NT2/D1 (cell line): Measurements from ENCODE around the gene MAN1A2.
"Not testable (repeated sequence)": the region's sequence is repeated elsewhere in the genome, so short reads cannot be mapped to it uniquely, and the experiment has no call there.

Source experiments
- DNase-seq: peaks from one replicate; pipeline ENCODE4 v3.0.0-alpha.2; 2011; ENCODE audit warnings: low read depth, low spot score
- H3K27me3 ChIP-seq: 2 replicates; pipeline ENCODE4 v1.6.0; 2011; ENCODE audit warnings: mild to moderate bottlenecking; ENCODE audit not compliant: insufficient read length, insufficient read depth
- H3K36me3 ChIP-seq: 2 replicates; pipeline ENCODE4 v1.6.1; 2011; ENCODE audit warnings: mild to moderate bottlenecking, low read length, mixed read lengths; ENCODE audit not compliant: insufficient read depth, insufficient read length
- H3K4me1 ChIP-seq: 2 replicates; pipeline ENCODE4 v1.5.1; 2011; ENCODE audit not compliant: insufficient read depth, insufficient read length
- H3K4me3 ChIP-seq: 2 replicates; pipeline ENCODE4 v1.5.1; 2011; ENCODE audit warnings: low read depth; ENCODE audit not compliant: insufficient read length
- H3K9ac ChIP-seq: 2 replicates; pipeline ENCODE4 v1.6.0; 2011; ENCODE audit warnings: low read depth; ENCODE audit not compliant: insufficient read length
- H3K9me3 ChIP-seq: 2 replicates; pipeline ENCODE4 v1.5.1; 2011; ENCODE audit warnings: mild to moderate bottlenecking, low read length; ENCODE audit not compliant: insufficient read depth
- SUZ12 ChIP-seq: IDR thresholded peaks from 2 replicates; pipeline ENCODE4 v1.6.1; 2011; ENCODE audit not compliant: insufficient read length, insufficient read depth; ENCODE audit errors: extremely low read depth
- YY1 ChIP-seq: IDR thresholded peaks from 2 replicates; pipeline ENCODE4 v1.6.1; 2011; ENCODE audit not compliant: insufficient read length, insufficient read depth
- ZNF274 ChIP-seq: IDR thresholded peaks from 2 replicates; pipeline ENCODE4 v1.6.1; 2011; ENCODE audit warnings: mild to moderate bottlenecking, low read depth, low read length

MAN1A2 gene

DNA sequence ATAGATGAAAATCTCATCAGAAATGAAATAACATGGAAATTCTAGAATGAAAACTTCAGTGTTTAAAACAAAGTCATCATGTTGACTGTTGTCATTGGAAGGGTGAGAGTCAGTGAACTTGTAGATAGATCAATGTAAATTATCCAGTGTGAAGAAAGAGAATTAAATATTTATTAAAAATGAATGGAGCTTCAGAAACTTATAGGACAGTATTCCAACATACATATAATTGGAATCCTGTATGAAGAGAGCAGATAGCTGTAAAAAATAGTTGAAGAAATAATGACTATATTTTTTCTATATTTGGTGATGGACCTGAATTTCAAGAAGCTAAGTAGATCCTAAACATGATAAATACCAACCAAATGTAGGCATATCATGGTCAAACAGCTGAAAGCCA is 60.0 kb downstream of the MAN1A2 start:
- Histone ChIP-seq H3K27me3 (no peaks in the 10 kb centered on the region), H3K9me3 (peaks cover 45% of the 10 kb centered on the region), H3K36me3 (no peaks in the 10 kb centered on the region), H3K4me1 (no peaks in the 10 kb centered on the region), H3K9ac (no peak overlapping the region), H3K4me3 (no peak overlapping the region)
- DNase-seq: no peak
- TF ChIP-seq ZNF274 (no peak), YY1 (no peak)

DNA sequence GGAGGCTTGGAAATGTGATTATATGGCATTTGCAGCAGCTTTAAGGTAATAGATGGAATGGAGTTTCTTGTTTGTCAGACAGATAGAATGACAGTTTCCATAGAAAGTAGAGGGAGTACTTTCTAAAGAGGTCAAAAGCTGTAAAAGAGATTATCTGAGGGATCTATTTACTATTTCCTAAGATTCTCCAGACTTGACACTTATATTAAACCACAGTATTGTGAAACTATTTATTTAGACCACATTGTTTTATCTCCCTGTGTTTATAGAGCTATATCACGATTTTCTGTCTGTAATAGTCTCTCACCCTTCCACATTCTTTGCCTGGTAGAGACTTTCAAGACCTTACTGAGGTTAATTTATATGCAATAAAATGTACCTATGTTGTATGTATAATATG is 66.7 kb downstream of the MAN1A2 start:
- H3K36me3 ChIP-seq: no peaks in the 10 kb centered on the region
- no peak for DNase-seq
- H3K4me3 ChIP-seq: no peak overlapping the region
- no peaks in the 10 kb centered on the region for H3K4me1 ChIP-seq
- no peak for TF ChIP-seq SUZ12
- no peak for TF ChIP-seq YY1
- no peak for TF ChIP-seq ZNF274
- no peak overlapping the region for H3K9ac ChIP-seq
- H3K27me3 ChIP-seq: no peaks in the 10 kb centered on the region
- peaks cover 4% of the 10 kb centered on the region; the same call in 1 of the 2 replicates for H3K9me3 ChIP-seq

DNA sequence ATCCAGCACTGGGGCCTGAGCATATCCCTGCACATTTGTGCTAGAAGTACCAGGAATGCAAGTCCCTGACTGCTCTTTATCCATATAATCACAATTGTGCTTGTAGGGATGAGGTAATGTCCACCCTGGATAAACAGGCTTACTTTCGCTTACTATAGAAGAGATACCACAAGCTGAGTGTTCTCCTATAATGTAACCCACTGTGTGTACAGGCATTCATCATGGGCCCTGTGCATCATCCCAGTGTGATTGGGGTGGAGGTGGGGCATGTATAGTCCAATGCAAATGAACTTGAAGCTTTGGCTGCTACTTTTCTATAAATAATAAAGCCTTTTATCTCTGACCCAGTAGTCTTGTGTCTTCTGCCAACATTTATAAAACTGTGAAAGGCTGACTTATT is 69.3 kb downstream of the MAN1A2 start:
- no peak for DNase-seq
- H3K36me3 ChIP-seq: no peaks in the 10 kb centered on the region
- no peak overlapping the region for H3K9ac ChIP-seq
- no peaks in the 10 kb centered on the region for H3K27me3 ChIP-seq
- TF ChIP-seq ZNF274 (no peak), SUZ12 (no peak), YY1 (no peak)
- H3K4me3 ChIP-seq: no peak overlapping the region
- H3K4me1 ChIP-seq: no peaks in the 10 kb centered on the region
- peaks cover 1% of the 10 kb centered on the region; the same call in 1 of the 2 replicates for H3K9me3 ChIP-seq

DNA sequence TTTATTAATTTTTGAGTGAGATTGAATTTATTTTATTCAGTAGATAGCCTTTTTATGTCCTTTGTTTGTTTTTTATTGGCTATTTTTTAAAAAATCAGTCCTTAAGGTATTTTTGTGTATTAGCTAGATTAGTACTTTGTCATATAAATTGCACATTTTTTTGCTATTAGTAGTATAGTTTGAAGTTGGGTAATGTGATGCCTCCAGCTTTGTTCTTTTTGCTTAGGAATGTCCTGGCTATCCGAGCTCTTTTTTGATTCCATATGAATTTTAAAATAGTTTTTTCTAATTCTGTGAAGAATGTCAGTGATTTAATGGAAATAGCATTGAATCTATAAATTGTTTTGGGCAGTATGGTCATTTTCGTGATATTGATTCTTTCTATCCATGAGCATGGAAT is 80.4 kb downstream of the MAN1A2 start:
- Histone ChIP-seq H3K4me3 (no peak overlapping the region), H3K4me1 (no peaks in the 10 kb centered on the region), H3K9me3 (peaks cover 16% of the 10 kb centered on the region), H3K36me3 (peaks cover 5% of the 10 kb centered on the region), H3K9ac (no peak overlapping the region), H3K27me3 (no peaks in the 10 kb centered on the region)
- TF ChIP-seq YY1: no peak
- no peak for TF ChIP-seq ZNF274
- no peak for TF ChIP-seq SUZ12
- DNase-seq: no peak

DNA sequence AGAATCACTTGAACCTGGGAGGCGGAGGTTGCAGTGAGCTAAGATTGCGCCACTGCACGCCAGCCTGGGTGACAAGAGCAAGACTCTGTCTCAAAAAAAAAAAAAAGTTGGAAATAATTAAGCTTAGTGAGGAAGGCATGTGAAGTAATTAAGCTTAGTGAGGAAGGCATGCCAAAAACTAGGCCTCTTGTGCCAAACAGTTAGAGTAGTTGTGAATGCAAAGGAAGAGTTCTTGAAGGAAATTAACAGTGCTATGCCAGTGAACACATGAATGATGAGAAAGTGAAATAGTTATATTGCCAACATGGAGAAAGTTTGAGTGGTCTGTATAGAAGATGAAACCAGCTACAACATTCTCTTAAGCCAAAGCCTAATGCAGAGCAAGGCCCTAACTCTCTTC is 85.0 kb downstream of the MAN1A2 start:
- no peak for TF ChIP-seq YY1
- no peak for TF ChIP-seq ZNF274
- no peak for TF ChIP-seq SUZ12
- H3K9me3 ChIP-seq: peaks cover 11% of the 10 kb centered on the region; the same call in 1 of the 2 replicates
- peaks cover 5% of the 10 kb centered on the region for H3K36me3 ChIP-seq
- H3K9ac ChIP-seq: no peak overlapping the region
- no peaks in the 10 kb centered on the region for H3K27me3 ChIP-seq
- H3K4me3 ChIP-seq: no peak overlapping the region
- H3K4me1 ChIP-seq: no peaks in the 10 kb centered on the region
- DNase-seq: no peak

DNA sequence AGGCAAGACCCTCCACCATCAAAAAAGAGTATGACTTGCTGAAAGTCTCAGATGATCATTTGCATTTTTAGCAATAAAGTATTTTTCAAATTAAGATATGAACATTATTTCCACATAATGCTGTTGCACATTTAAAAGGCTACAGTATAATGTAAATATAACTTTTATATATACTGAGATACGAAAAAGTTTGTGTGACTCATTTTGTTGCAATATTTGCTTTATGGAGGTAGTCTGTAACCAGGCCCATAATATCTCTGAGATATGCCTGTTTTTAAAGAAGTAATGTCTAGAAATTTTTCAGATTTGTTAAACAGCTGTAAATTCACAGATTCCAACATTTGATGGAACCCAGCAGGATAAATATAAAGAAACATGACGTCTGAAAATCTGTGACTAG is 86.7 kb downstream of the MAN1A2 start:
- H3K9ac ChIP-seq: no peak overlapping the region
- H3K4me3 ChIP-seq: no peak overlapping the region
- no peaks in the 10 kb centered on the region for H3K4me1 ChIP-seq
- H3K27me3 ChIP-seq: no peaks in the 10 kb centered on the region
- no peak for DNase-seq
- peaks cover 5% of the 10 kb centered on the region for H3K36me3 ChIP-seq
- TF ChIP-seq YY1 (no peak), SUZ12 (no peak), ZNF274 (no peak)
- peaks cover 11% of the 10 kb centered on the region; the same call in 1 of the 2 replicates for H3K9me3 ChIP-seq

DNA sequence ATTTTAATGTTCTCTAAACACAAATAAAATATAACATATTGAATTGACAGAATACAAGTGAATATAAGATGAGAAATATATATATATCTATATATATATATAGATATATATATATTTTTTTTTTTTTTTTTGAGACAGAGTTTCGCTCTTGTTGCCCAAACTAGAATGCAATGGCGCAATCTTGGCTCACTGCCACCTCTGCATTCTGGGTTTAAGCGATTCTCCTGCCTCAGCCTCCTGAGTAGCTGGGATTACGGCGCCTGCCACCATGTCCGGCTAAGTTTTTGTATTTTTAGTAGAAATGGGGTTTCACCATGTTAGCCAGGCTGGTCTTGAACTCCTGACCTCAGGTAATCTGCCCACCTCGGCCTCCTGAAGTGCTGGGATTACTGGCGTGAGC is 91.2 kb downstream of the MAN1A2 start:
- not testable (repeated sequence) for H3K4me3 ChIP-seq, H3K36me3 ChIP-seq, H3K4me1 ChIP-seq, H3K9me3 ChIP-seq, H3K9ac ChIP-seq, DNase-seq, H3K27me3 ChIP-seq

DNA sequence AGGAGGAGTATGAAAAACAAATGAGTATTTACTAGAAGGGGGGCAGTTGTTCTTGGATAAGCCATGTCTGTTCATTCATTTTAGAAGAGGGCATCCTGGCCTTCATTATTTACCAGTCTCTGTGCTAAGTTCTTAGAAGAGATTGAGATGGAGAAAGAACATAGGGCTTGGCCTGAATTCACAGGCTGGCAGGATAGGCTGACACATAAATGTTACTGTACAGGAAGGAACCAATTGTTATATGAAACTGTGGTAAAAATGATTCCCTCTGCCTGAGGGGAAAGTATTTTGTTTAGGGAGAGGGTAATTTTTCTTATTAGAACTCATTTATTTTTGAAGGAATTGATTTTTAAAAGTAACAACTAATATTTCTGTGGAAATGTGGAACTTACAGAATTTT is 99.5 kb downstream of the MAN1A2 start:
- no peaks in the 10 kb centered on the region for H3K9me3 ChIP-seq
- H3K27me3 ChIP-seq: no peaks in the 10 kb centered on the region
- no peaks in the 10 kb centered on the region for H3K36me3 ChIP-seq
- TF ChIP-seq ZNF274 (no peak), SUZ12 (no peak), YY1 (no peak)
- H3K4me1 ChIP-seq: no peaks in the 10 kb centered on the region
- H3K9ac ChIP-seq: no peak overlapping the region
- no peak for DNase-seq
- no peak overlapping the region for H3K4me3 ChIP-seq
